IMR-90 (cell line): ENCODE data around the gene CENPV. TPM values are rescaled to one million over a fixed set of nuclear protein-coding genes. Genes with fewer than 3 reads are reported as not detected.

Experiments used
- ATAC-seq: fragments of 200-7000 bp; cut with Tn5 transposase; 2 replicates; pipeline ENCODE4 v1.9.1; 2020; ENCODE audit warnings: low read depth, mild to moderate bottlenecking, moderate library complexity
- BruUV-seq: library from RNA; stranded (reverse); fragments of 400-500 nt; replicated peaks from 2 replicates; lab custom pipeline; 2021; lab: Mats Ljungman, UMichigan
- CTCF ChIA-PET: fragments of 300-600 bp; formaldehyde crosslinking; extraction: SDS; loops from one replicate; lab custom pipeline; 2021; ENCODE audit warnings: antibody characterized with exemption; lab: Yijun Ruan, JAX
- POLR2A ChIA-PET: fragments of 300-600 bp; sonication (Branson Sonifier 250); formaldehyde crosslinking; loops from one replicate; lab custom pipeline; 2022; ENCODE audit warnings: antibody characterized with exemption; ENCODE audit not compliant: unreplicated experiment; lab: Charles Lee
- DNase-seq: peaks from one replicate; pipeline ENCODE4 v3.0.0; 2013
- H2AFZ ChIP-seq: replicated peaks from 2 replicates; pipeline ENCODE3; 2013; ENCODE audit warnings: low read length, mild to moderate bottlenecking; ENCODE audit not compliant: poor library complexity
- H2AK5ac ChIP-seq: 2 replicates; pipeline ENCODE4 v1.6.1; 2013; ENCODE audit warnings: low read depth, low read length, inconsistent platforms
- H2AK9ac ChIP-seq: replicated peaks from 2 replicates; pipeline ENCODE3; 2013; ENCODE audit warnings: mild to moderate bottlenecking, low read depth, low read length, moderate library complexity; ENCODE audit not compliant: poor library complexity
- H2BK120ac ChIP-seq: 2 replicates; pipeline ENCODE4 v1.6.1; 2013; ENCODE audit warnings: low read depth, low read length, inconsistent platforms
- H2BK15ac ChIP-seq: 3 replicates; pipeline ENCODE4 v1.6.1; 2013; ENCODE audit warnings: low read depth, low read length, inconsistent platforms
- H2BK20ac ChIP-seq: 2 replicates; pipeline ENCODE4 v1.6.1; 2013; ENCODE audit warnings: low read depth, mild to moderate bottlenecking, inconsistent platforms, low read length, moderate library complexity
- H2BK5ac ChIP-seq: 2 replicates; pipeline ENCODE4 v1.6.1; 2013; ENCODE audit warnings: mild to moderate bottlenecking, low read depth, low read length, inconsistent platforms; ENCODE audit not compliant: poor library complexity, severe bottlenecking
- H3K14ac ChIP-seq: replicated peaks from 2 replicates; pipeline ENCODE4 v1.6.1; 2013; ENCODE audit warnings: low read depth, low read length, inconsistent platforms
- H3K18ac ChIP-seq: 2 replicates; pipeline ENCODE4 v1.6.1; 2013; ENCODE audit warnings: low read depth, low read length, control low read depth
- H3K23ac ChIP-seq: 2 replicates; pipeline ENCODE4 v1.6.1; 2013; ENCODE audit warnings: low read depth, low read length, inconsistent platforms
- H3K27ac ChIP-seq: 2 replicates; pipeline ENCODE4 v1.5.1; 2013; ENCODE audit warnings: mild to moderate bottlenecking, control low read depth, low read length; ENCODE audit not compliant: insufficient read depth
- H3K27me3 ChIP-seq: 2 replicates; pipeline ENCODE4 v1.6.1; 2013; ENCODE audit warnings: low read length; ENCODE audit not compliant: control insufficient read depth, insufficient read depth
- H3K36me3 ChIP-seq: 2 replicates; pipeline ENCODE4 v1.6.1; 2013; ENCODE audit warnings: low read length, mixed read lengths; ENCODE audit not compliant: control insufficient read depth, insufficient read depth
- H3K4ac ChIP-seq: 2 replicates; pipeline ENCODE4 v1.6.1; 2013; ENCODE audit warnings: low read depth, low read length, inconsistent platforms
- H3K4me1 ChIP-seq: 2 replicates; pipeline ENCODE4 v1.6.1; 2013; ENCODE audit warnings: low read length, mixed read lengths; ENCODE audit not compliant: control insufficient read depth, insufficient read depth
- H3K4me2 ChIP-seq: 2 replicates; pipeline ENCODE4 v1.6.1; 2013; ENCODE audit warnings: low read depth, mild to moderate bottlenecking, control low read depth, low read length, moderate library complexity
- H3K4me3 ChIP-seq: 2 replicates; pipeline ENCODE4 v1.5.1; 2013; ENCODE audit warnings: low read depth, mild to moderate bottlenecking, control low read depth, low read length, moderate library complexity; ENCODE audit not compliant: insufficient read depth
- H3K56ac ChIP-seq: 2 replicates; pipeline ENCODE4 v1.6.1; 2013; ENCODE audit warnings: low read length, inconsistent platforms; ENCODE audit not compliant: insufficient read depth; ENCODE audit errors: extremely low read depth
- H3K79me1 ChIP-seq, 2 experiments: 2 replicates each; pipeline ENCODE4 v1.6.1; 2013; ENCODE audit warnings: low read length in 2 of 2, inconsistent platforms in 1 of 2, low read depth in 1 of 2
- H3K9ac ChIP-seq: 2 replicates; pipeline ENCODE4 v1.6.1; 2013; ENCODE audit warnings: low read depth, low read length, control low read depth
- H3K9me1 ChIP-seq: 2 replicates; pipeline ENCODE4 v1.6.1; 2013; ENCODE audit warnings: low read length, inconsistent platforms; ENCODE audit not compliant: insufficient read depth
- H3K9me3 ChIP-seq: 2 replicates; pipeline ENCODE4 v1.6.1; 2013; ENCODE audit warnings: low read length; ENCODE audit not compliant: control insufficient read depth, insufficient read depth
- H4K20me1 ChIP-seq: 2 replicates; pipeline ENCODE4 v1.6.1; 2013; ENCODE audit warnings: low read length, inconsistent platforms; ENCODE audit not compliant: insufficient read depth
- H4K5ac ChIP-seq: 2 replicates; pipeline ENCODE4 v1.6.1; 2013; ENCODE audit warnings: mild to moderate bottlenecking, low read depth, low read length, control low read depth
- H4K8ac ChIP-seq, 2 experiments: 2 replicates each; pipeline ENCODE4 v1.6.1; 2013; ENCODE audit warnings: low read depth in 2 of 2, low read length in 2 of 2, control low read depth in 1 of 2, inconsistent platforms in 1 of 2
- H4K91ac ChIP-seq: 2 replicates; pipeline ENCODE4 v1.6.1; 2013; ENCODE audit warnings: low read depth, low read length, inconsistent platforms; ENCODE audit not compliant: insufficient read depth
- CEBPB ChIP-seq: IDR thresholded peaks from 2 replicates; pipeline ENCODE4 v1.6.1; 2012; ENCODE audit warnings: low read depth, low read length, improper control_type of control experiment
- CHD1 ChIP-seq: IDR thresholded peaks from 2 replicates; pipeline ENCODE4 v1.6.1; 2012; ENCODE audit warnings: low read depth, low read length, improper control_type of control experiment
- CTCF ChIP-seq: conservative IDR thresholded peaks from 2 replicates; pipeline ENCODE4 v1.5.1; 2012; ENCODE audit warnings: mild to moderate bottlenecking, low read depth, low read length, improper control_type of control experiment
- MAZ ChIP-seq: IDR thresholded peaks from 2 replicates; pipeline ENCODE4 v1.6.1; 2012; ENCODE audit warnings: low read depth, mild to moderate bottlenecking, low read length, improper control_type of control experiment, moderate library complexity, borderline replicate concordance
- RAD21 ChIP-seq: IDR thresholded peaks from 2 replicates; pipeline ENCODE4 v1.6.1; 2012; ENCODE audit warnings: low read length, improper control_type of control experiment
- WGBS, 2 experiments: methylation state at CpG; one replicate each; pipeline versions ENCODE4 v1.1.5 to v1.1.7; 2013; ENCODE audit warnings: missing lambda C conversion rate in 2 of 2; ENCODE audit not compliant: insufficient read length in 1 of 2; ENCODE audit errors: extremely low coverage in 2 of 2; 5-methylcytosine and 5-hydroxymethylcytosine counted together
- dilution Hi-C: fragments of 300-500 bp; cut with HindIII; formaldehyde crosslinking; loops from one replicate; pipeline ENCODE4 v1.14.3; 2018; ENCODE audit warnings: low sequenced_read_pairs; ENCODE audit not compliant: unreplicated experiment
- in situ Hi-C: fragments of 300-500 bp; cut with MboI; formaldehyde crosslinking; loops from 3 replicates; pipeline ENCODE4 v1.14.3; 2019; ENCODE audit warnings: low sequenced_read_pairs, inconsistent platforms, mixed read lengths
- intact Hi-C: fragments of 100-400 bp; cut with micrococcal nuclease; formaldehyde crosslinking; loops from 2 replicates; pipeline ENCODE4 v1.10.0; 2022
- polyA plus RNA-seq, 3 experiments: library from polyadenylated mRNA; depleted of rRNA; stranded (reverse); fragments of >200 nt; gene quantifications; 2 replicates each; pipeline ENCODE4 v1.2.3, GENCODE V29; 2012; ENCODE audit warnings: low replicate concordance in 1 of 3
- total RNA-seq: library from RNA; depleted of rRNA; stranded (reverse); fragments of >200 nt; gene quantifications from 2 replicates; pipeline ENCODE4 v1.2.3, GENCODE V29; 2012
- TF ChIP-seq, protein P1 (sequence below): fragments of 150-350 bp; IDR thresholded peaks from 2 replicates; pipeline ENCODE4 v1.6.1; 2016; ENCODE audit warnings: low read depth, mild to moderate bottlenecking, low read length, moderate library complexity, borderline replicate concordance

The CENPV gene
- total and polyA plus RNA-seq, 2 of the 4 experiments (the other 2 are of a cell fraction), result 35.3 to 49.8 TPM

DNA sequence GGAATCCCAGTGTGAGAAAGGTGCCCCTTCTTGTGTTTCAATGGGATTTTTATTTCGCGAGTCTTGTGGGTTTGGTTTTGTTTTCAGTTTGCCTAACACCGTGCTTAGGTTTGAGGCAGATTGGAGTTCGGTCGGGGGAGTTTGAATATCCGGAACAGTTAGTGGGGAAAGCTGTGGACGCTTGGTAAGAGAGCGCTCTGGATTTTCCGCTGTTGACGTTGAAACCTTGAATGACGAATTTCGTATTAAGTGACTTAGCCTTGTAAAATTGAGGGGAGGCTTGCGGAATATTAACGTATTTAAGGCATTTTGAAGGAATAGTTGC lies 28.2 kb upstream of the CENPV start:
- POLR2A ChIA-PET, result interaction anchor here (0.6 to 1.5 kb wide), 4 partner anchors 29 to 416 kb away, joined by 3 to 9 read pairs (median 6); no protein-coding TSS in a partner anchor
- TF ChIP-seq MAZ (no peak), CTCF (no peak), CEBPB (no peak), RAD21 (no peak), CHD1 (0 out of 2 replicates have a peak, but pooled peaks have one; percentile 7)
- TF ChIP-seq, protein P1, sequence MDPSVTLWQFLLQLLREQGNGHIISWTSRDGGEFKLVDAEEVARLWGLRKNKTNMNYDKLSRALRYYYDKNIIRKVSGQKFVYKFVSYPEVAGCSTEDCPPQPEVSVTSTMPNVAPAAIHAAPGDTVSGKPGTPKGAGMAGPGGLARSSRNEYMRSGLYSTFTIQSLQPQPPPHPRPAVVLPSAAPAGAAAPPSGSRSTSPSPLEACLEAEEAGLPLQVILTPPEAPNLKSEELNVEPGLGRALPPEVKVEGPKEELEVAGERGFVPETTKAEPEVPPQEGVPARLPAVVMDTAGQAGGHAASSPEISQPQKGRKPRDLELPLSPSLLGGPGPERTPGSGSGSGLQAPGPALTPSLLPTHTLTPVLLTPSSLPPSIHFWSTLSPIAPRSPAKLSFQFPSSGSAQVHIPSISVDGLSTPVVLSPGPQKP, result no peak
- Histone ChIP-seq H3K4ac (peak overlapping the region; percentile 95), H2AFZ (peak overlapping the region; percentile 91), H3K79me1 (peaks cover 7 to 30% of the 10 kb centered on the region in 2 experiments; a peak in 3 of 4 replicates), H3K18ac (peak overlapping the region; percentile 29), H3K9me1 (0 out of 2 replicates have a peak, but pooled peaks cover 6% of the 10 kb centered on the region), H3K9me3 (no peaks in the 10 kb centered on the region), H3K23ac (peak overlapping the region; percentile 94), H2BK120ac (peak overlapping the region; percentile 9; the same call in 1 of the 2 replicates), H2BK20ac (no peak overlapping the region), H3K9ac (peak overlapping the region; percentile 93), H3K4me3 (peak overlapping the region; percentile 82), H3K14ac (peak overlapping the region; percentile 98), H3K56ac (peak overlapping the region; percentile 88), H3K4me1 (peaks cover 4% of the 10 kb centered on the region; the same call in 1 of the 2 replicates), H3K36me3 (peaks cover 20% of the 10 kb centered on the region), H2BK15ac (no peak overlapping the region), H3K4me2 (peak overlapping the region; percentile 98), H4K5ac (no peak overlapping the region), H4K8ac (peak overlapping the region; percentile 10 to 59; a peak in 2 of 4 replicates), H3K27ac (peak overlapping the region; percentile 97), H2BK5ac (peak overlapping the region; percentile 94), H4K20me1 (peaks cover 42% of the 10 kb centered on the region), H2AK9ac (peak overlapping the region; percentile 71), H4K91ac (peak overlapping the region; percentile 12; the same call in 1 of the 2 replicates), H2AK5ac (peak overlapping the region; percentile 99), H3K27me3 (no peaks in the 10 kb centered on the region)
- 2% methylated on average over 14 of the region's 14 CpGs; no CpG with 5 or more reads in 1 of the 2 experiments for WGBS, 2 experiments
- peak; percentile 5; the same call in 1 of the 2 replicates for ATAC-seq
- no TSS peak for BruUV-seq
- intact Hi-C loops (no loop called here), in situ Hi-C loops (loop anchor here (5.0 kb wide), 1 partner anchor 56 kb away; no protein-coding TSS in a partner anchor), dilution Hi-C loops (no loop called here)
- DNase-seq, result peak; percentile 49
- CTCF ChIA-PET, result interaction anchor here (0.6 to 1.3 kb wide), 2 partner anchors 18 to 140 kb away, joined by 3 to 10 read pairs; no protein-coding TSS in a partner anchor
